IPS-NIHi7 (cell line): ENCODE measurements around the gene RNF8.
"Not testable (repeated sequence)": the region's sequence is repeated elsewhere in the genome, so short reads cannot be mapped to it uniquely, and the experiment has no call there.

Experiments
- DNase-seq: peaks from one replicate; pipeline ENCODE4 v3.0.0; 2012; ENCODE audit warnings: mixed read lengths; ENCODE audit errors: extremely low spot score

The RNF8 gene

DNA sequence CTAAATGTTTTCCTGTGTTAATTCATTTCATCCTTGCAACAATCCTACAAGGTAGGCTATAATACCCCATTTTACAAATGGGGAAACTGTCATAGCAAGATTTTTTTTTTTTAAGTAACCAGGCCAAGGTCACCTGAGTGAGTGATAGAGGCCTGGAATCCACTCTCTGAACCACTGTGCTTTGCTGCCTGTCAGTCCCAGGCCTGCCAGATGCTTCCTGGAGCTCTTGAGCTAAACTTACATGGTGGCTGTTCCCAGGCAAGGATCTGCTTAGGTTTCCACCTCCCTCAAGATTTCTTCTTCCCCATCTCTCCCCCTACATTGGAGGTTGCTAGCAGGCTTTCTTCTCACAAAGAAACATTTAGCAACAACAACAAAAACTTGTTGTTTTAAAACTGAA lies 32.7 kb upstream of the RNF8 start:
- DNase-seq = no peak

DNA sequence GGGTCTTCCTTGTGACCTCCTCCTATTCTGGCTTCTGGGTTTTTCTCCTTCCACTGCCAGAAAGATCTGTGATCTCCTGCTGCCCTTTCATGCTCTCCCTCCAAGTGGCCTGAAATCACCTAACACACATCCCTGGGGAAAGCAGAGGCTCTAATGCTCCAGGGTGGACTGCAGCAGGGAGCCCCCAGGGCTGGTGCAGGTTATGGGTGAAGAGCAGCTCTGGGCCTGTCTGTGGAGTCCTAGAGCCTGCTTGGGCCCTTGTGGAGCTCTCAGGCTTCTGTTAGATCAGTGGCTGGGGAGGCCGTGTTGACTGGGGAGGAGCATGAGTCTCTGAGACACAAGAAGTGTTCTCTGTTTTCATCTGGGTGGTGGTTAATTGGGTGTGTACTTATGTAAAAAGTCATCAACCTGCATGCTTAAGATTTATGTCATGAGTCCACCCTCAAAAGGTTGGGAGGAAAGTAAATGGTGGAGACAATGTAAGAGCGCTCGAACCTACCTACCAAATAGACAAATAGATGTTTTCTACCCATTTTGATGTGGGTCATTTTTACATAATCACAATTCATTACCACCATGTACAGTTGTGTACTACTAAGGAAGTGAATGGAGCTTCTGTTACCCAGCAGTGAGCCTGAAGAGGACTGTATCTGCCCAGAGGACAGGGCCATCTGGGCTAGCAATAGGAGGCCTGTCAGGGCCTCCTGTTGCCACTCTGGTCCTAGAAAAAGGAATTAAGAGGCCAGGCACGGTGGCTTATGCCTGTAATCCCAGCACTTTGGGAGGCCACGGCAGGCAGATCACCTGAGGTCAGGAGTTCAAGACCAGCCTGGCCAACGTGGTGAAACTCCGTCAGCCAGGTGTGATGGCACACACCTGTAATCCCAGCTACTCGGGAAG lies 32.0 kb upstream of the RNF8 start:
- no peak for DNase-seq

GRCh38 chr6:37323580-37323979 lies 30.2 kb upstream of the RNF8 start:
- DNase-seq = no peak

DNA sequence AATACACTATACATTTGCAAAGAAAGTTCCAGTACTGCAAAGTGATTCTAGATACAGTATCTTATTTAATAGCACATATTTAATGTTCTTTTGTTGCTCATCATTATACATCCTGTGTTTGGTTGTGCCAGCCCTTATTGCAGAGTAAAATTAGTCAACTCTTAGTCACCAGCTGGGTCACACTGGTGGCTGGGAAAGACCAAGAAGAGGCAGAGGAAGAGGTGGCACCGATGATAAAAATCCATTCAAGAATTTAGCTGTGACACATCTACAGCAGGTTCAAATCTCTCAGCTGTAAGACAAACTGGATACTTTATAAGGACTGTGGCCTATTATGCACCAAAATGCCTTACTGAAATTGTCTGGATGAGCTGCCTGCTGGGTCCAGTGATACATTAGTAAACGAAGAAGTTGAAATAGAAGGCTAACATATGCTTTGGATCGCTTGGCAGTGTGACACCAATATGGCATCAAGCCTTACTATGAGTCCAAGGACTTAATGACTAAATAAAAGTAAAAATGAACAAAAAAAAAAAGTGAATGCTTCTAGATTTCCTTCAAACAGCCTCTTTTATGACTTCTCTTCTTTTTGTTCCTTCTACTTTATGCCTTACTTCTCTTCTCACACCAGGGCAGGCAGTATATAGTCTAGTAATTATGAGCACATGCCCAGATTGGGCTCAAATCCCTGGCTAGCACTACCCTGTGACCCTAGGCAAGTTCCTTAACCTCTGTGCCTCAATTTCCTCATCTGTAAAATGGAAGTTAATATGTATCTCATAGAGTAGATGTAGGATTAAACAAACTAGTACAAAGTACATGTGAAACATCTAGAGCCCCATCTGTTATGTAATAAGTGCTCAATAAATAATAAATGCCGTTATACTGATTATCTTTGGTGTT lies 29.4 kb upstream of the RNF8 start:
- DNase-seq = no peak

DNA sequence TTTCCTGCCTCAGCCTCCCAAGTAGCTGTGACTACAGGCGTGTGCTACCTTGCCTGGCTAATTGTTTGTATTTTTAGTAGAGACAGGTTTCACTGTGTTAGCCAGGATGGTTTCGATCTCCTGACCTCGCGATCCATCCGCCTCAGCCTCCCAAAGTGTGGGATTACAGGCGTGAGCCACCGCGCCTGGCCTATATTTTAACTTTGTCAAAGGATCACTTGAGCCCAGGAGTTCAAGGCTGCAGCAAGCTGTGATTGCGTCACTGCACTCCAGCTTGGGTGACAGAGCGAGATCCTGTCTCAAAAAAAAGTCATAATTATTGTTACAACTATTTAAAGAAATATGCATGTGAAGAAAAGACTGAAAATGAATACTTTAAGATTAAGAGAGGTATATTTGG lies 23.4 kb upstream of the RNF8 start:
- not testable (repeated sequence) for DNase-seq

DNA sequence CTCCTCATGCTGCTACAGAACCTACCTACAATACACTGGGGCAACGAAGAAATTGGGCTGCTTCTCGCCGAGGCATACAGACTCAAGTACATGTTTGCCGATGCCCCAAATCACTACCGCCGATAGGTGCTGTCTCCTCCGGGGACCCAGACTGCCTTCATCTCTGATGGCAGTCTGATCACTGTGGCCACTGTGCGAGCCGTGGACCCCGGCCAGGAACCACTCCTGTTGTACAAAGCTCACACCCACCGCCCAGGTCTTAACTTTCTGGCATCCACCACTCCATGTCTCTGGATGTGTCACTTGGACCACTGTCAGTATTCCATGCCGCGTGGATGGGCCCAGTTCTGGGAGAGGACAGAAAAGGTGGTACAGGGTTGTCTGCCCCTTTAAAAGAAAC lies 22.7 kb upstream of the RNF8 start:
- no peak for DNase-seq

DNA sequence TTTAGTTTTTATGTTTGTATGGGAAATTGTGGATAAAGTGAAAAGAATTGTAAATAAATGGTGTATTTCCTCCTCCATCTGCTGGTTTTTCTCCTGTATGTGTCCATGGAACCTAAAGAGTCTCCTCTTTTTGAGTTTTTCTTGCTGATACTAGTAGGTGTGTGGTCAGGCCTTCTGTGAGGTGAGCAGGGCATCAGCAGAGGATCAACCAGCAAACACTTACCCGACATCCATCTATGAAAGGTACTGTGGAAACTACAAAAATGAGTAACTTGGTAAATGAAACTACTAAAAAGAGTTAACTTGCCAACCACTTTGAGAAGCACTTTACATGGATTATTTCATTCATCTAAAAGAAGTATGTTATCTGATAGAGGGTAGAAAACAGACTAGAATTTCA lies 20.9 kb upstream of the RNF8 start:
- no peak for DNase-seq

- DNase-seq = no peak
Measured at GRCh38 chr6:37334047-37334446, 19.7 kb upstream of the RNF8 start.

- DNase-seq = not testable (repeated sequence)
Measured at GRCh38 chr6:37338317-37338716, 15.5 kb upstream of the RNF8 start.

- no peak for DNase-seq
Measured at GRCh38 chr6:37338745-37339255, 15.0 kb upstream of the RNF8 start.

DNA sequence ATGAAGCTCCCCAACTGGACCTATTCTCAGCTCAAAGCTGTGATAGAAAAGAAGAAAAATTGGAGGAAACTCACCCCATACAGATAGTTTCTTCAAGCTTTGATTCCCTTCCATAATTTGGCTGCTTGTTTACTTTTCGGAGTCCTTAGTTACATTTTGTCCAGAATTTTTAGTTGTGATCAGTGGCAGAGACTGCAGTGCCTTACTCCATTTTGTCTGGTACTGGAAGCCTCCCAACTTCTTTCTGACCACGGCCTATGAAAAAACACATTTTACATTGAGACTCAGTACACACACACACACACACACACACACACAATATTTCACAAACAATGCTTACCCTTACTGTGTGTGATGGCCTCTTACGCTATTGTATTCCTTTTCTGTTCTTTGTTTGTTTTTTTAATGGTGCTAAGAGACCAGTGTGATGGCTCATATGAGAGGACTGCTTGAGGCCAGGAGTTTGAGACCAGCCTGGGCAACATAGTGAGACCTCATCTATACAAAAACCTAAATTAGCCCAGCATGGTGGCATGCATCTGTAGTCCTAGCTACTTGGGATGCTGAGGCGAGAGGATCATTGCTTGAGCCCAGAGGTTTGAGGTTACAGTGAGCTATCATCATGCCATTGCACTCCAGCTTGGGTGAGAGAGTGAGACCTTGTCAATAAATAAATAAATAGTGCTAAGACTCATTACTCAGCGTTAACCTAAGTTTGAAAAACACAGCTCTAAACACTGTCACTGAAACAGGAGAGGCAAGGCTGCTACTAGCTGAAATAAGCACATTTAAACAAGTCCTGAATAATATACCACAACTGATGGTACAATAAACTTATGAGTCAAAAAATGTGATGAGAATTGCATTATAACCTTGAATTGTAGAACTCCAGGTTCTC lies 13.8 kb upstream of the RNF8 start:
- DNase-seq = no peak

DNA sequence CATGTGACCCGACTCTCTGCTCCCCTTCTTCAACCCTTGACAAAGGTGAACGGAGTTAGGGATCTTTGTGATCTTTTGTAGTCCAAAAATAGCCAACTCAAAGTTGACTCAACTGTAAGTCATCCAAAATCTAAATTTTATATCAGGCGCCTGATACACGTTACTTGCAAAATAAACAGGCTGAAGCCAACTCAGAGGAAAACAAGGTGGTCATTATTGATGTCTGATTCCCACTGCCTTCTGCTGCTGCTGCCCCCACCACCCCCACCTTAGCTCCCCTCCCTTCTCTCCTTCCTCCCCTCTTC lies 13.2 kb upstream of the RNF8 start:
- no peak for DNase-seq

DNA sequence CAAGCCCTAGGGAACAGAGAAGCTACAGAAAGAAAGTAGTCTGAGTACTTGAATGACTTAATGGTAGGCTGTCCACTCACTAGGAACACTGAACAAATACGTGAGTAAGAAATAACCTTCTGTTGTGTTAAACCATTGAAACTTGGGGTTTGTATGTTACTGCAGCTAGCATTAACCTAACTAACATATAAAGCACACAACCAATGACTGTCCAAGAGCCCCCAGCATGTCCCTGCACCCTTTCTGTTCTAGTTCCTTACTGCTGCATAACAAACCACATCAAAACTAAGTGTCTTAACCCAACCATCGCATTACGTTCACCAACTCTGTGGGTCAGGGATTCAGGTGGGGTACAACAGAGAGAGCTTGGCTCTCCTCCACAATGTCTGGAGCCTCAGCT lies 10.5 kb upstream of the RNF8 start:
- DNase-seq = no peak

DNA sequence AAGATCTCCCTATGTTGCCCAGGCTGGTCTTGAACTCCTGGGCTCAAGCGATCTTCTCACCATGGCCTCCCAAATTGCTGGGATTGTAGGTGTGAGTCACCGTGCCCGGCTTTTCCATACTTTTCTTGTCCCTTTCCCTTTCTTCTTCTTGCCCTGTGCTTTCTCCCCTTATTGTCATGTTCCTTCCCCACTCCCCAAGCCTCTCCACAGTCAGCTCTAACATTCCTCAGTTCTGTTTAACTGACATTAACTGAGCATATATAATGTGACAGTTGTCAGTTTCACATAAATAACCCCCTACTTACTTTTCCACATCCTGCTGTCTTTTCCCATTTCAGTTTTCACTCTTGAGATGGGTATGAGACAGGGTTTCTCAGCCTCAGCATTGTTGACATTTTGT lies 9.5 kb upstream of the RNF8 start:
- no peak for DNase-seq

DNA sequence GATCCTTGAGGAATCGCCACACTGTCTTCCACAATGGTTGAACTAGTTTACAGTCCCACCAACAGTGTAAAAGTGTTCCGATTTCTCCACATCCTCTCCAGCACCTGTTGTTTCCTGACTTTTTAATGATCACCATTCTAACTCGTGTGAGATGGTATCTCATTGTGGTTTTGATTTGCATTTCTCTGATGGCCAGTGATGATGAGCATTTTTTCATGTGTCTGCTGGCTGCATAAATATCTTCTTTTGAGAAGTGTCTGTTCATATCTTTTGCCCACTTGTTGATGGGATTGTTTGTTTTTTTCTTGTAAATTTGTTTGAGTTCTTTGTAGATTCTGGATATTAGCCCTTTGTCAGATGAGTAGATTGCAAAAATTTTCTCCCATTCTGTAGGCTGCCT lies 8.0 kb upstream of the RNF8 start:
- DNase-seq = not testable (repeated sequence)

- no peak for DNase-seq
Measured at GRCh38 chr6:37347177-37347576, 6.6 kb upstream of the RNF8 start.

DNA sequence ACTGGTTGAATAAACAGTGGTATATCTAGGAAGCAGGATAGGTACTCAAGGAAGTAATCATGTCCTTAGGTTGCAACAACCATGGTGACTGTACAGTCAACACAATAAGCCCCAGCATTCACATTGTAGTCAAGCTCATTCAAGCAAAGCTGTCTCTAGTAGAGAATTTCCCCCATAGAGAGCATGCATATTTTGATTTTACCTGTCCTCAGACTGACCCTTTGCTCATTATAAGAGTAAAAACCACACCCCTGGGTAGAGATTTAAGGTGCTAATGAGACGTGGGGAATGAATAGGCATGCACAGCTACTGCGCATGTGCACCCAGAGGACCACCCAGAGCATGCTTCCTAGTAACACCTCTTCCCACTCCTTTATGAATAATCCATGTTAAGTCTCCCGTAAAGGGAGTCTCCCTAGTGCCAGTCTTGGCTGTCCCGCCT lies 6.1 kb upstream of the RNF8 start:
- no peak for DNase-seq

DNA sequence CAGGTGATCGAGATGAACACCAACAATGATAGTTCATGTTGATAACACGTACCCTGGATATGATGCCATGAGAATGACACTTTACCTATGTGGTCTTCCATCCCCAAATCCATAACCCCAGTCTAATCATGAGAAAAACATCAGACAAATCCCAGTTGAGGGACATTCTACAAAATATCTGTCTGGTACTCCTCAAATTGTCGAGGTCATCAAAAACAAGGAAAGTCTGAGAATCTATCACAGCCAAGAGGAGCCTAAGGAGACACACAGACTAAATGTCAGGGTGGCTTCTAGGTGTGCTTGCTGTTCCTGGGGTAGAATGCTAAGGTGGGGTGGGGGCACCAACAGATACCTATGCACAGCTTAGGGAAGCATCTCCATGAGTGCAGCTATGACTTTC lies 2.8 kb upstream of the RNF8 start:
- DNase-seq = no peak

DNA sequence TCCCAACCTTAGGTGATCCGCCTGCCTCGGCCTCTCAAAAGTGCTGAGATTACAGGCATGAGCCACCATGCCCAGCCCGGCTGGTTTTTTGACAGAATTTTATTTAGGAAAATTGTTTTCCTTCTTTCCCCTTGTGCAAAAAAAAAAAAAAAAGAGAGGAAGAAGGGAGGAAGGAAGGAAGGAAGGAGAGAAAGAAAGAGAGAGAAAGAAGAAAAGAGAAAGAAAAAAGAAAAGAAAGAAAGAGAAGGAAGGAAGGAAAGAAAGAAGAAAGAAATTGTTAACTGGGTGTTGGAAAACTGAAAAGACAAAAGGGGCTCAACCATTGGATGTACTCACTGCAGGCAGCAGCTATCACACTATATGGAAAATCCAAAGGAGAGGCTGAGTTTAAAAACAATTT lies 1.4 kb upstream of the RNF8 start:
- DNase-seq = no peak

GRCh38 chr6:37354526-37355384 lies 972 bp downstream of the RNF8 start:
- DNase-seq = peak; percentile 68

GRCh38 chr6:37357288-37357687 lies 3.5 kb downstream of the RNF8 start:
- DNase-seq = no peak
